GM19240 (cell line): Measurements from ENCODE around the gene ABCC1.

Source experiments
- DNase-seq: peaks from one replicate; pipeline ENCODE4 v3.0.0; 2011; ENCODE audit warnings: low spot score; ENCODE audit not compliant: insufficient read length

Gene ABCC1

DNA sequence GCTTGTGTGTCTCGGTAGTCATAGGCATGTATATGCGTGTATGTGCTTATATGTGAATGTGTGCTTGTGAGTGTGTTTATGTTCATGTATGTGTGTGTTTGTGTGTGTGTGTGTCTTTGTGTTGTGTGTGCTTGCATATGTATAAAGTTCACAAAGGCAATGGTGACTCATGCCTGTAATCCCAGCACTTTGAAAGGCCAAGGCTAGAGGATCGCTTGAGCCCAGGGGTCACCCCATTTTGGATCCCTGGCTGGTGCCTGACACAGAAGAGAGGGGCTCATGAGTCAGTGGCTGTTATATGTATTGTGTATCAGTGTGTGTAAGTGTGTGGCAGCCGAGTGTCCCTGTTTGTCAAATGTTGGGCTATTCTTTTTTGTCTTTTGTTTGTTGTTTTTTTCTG is 69.3 kb downstream of the ABCC1 start:
- no peak for DNase-seq

DNA sequence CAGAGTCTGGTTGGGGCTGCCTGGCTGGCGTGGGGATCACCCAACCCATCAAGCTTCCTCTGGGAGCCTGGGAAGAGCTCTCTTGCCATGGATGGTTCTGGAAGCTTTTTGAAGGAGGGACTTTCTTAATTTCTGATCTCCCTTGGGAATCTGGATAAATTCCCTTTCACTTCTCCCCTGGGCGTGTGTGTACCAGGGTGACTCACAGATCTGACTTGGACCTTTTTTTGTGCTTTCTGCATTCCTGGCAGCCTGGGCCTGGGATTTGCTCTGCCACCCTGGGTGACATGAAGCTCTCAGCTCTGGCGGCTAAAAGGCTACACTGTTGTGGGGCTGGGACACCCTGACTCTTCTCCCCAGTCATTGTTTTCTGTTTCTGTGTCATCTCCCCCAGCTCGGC is 70.1 kb downstream of the ABCC1 start:
- no peak for DNase-seq

DNA sequence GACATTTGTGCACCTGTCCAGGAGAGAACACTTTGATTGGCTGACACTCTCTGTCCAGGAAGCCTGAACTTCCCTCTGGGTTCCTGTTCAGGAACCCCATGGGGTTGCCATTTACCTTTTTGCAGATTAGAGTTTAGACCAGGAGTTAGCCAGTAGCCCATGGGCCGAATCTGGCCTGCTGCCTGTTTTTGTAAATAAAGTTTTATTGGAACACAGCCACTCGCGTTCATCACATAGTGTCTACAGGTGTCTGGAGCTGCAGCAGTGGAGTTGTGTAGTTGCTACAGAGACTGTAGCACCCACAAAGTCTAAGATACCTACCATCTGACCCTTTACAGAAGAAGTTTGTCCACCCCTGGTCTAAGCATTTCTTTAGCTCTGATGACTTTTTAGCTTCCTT is 70.9 kb downstream of the ABCC1 start:
- DNase-seq: no peak

GRCh38 chr16:16021020-16021419 is 71.6 kb downstream of the ABCC1 start:
- DNase-seq: no peak

- no peak for DNase-seq
Observed at GRCh38 chr16:16021646-16021987, 72.2 kb downstream of the ABCC1 start.

- DNase-seq: no peak
Observed at GRCh38 chr16:16021988-16022682, 72.7 kb downstream of the ABCC1 start.

- no peak for DNase-seq
Observed at GRCh38 chr16:16022683-16023064, 73.3 kb downstream of the ABCC1 start.

- peak; percentile 56 for DNase-seq
Observed at GRCh38 chr16:16025214-16025968, 76.0 kb downstream of the ABCC1 start.

GRCh38 chr16:16027728-16028310 is 78.4 kb downstream of the ABCC1 start:
- no peak for DNase-seq

- no peak for DNase-seq
Observed at GRCh38 chr16:16028311-16028999, 79.0 kb downstream of the ABCC1 start.

DNA sequence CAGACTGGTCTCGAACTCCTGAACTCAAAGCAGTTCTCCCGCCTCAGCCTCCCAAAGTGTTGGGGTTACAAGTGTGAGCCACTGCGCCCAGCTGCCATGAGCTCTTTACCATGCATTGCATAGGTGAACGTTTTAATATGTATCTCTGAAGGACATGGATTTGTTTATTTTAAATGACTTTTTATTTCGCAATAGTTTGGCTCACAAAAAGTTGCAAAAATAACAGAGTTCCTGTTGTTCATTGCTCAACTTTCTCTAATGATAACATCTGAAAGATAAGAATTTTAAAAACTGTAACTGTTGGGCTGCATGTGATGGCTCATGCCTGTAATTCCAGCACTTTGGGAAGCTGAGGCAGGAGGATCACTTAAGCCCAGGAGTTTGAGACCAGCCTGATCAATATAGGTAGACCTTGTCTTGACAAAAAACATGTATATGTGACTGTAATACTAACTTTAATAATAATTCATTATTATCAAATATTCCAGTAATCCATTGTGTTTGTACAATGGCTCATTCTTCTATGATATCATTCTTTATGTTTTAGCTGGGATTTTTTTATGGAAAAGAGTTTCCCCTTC is 80.1 kb downstream of the ABCC1 start:
- DNase-seq: no peak

GRCh38 chr16:16030449-16030848 is 81.0 kb downstream of the ABCC1 start:
- no peak for DNase-seq

DNA sequence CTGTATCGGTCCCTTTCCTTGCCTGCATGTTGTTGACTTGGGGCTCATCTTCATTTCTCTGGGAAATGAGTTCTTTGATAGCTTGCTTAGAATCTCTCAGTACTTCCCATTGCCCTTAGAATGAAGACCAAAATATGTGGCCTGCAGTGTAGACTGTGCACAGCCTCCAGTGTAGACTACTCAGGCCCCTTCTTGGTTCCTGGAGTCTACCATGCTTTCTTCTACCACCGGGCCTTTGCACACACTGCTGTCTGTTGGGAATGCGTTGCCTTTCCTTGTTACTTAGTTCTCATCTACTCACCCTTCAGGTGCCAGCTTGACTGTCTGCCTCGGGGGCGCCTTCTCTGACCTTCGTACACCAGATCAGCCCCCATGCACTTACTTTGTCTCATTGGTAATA is 82.0 kb downstream of the ABCC1 start:
- no peak for DNase-seq

DNA sequence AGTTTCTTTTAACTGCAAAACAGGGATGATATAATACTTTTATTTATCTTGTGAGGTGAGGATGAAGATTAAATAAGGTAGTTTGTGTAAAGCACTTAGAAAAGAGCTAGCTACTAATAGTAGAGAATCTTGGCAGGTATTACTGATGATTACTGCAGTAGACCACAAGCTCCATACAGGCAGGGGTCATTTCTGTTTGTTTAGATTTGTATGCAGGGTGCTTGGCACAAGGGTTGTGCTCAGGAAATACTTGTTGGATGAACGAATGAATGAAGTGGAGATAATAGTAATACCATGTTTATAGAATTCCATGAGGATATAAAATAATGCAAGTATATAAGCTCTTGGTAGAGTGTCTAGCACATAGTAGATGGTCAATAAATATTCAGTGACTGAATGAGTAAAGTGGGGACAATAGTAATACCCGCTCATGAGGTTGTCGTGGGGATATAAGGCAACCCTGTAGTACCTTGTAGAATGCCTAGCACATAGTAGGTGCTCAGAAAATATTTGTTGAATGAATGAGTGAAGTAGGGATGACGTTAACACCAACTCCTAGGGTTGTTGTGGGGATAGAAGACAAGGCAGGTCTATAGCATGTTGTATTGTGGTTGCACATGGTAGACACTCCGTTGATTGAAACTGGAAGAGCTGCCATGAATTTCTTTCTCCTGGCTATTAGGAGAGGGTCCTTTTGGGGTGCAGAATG is 83.0 kb downstream of the ABCC1 start:
- no peak for DNase-seq

GRCh38 chr16:16033208-16033717 is 83.8 kb downstream of the ABCC1 start:
- DNase-seq: peak; percentile 29

- DNase-seq: no peak
Observed at GRCh38 chr16:16036359-16036792, 87.0 kb downstream of the ABCC1 start.

DNA sequence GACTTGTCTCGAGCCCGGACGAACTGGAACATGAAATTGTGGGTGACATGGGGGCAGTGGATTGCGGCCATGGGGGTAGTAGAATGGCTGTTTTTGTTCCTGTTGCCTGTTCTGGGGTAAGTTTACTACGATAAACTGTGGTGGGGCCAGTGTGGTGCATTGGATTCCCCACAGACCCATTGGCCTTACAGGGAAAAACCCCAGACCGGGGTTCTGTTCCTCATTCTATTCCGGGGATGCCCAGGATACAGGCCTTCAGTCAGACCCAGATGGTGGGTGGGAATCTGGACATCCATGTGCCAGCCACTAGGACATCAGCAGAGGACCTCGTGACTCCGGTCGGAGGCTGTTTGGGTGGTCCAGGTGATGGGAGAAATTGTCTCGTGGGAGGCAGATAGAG is 88.1 kb downstream of the ABCC1 start:
- DNase-seq: no peak

DNA sequence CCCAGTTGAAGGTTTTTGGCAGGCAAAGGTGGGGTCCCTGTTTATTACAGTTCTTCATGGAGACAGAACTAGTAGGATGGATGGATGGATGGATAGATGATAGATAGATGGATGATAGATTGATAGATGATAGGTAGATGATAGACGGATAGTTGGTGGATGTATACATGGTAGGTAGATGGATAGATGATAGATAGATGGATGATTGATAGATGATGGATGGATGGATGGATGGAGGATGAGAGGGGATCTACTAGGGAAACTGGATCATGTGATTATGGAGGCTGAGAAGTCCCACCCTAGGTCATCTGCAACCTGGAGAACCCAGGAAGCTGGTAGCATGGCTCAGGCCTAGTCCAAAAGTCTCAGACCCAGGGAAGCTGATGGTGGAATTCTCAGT is 88.6 kb downstream of the ABCC1 start:
- no peak for DNase-seq

GRCh38 chr16:16038950-16039349 is 89.5 kb downstream of the ABCC1 start:
- DNase-seq: no peak

DNA sequence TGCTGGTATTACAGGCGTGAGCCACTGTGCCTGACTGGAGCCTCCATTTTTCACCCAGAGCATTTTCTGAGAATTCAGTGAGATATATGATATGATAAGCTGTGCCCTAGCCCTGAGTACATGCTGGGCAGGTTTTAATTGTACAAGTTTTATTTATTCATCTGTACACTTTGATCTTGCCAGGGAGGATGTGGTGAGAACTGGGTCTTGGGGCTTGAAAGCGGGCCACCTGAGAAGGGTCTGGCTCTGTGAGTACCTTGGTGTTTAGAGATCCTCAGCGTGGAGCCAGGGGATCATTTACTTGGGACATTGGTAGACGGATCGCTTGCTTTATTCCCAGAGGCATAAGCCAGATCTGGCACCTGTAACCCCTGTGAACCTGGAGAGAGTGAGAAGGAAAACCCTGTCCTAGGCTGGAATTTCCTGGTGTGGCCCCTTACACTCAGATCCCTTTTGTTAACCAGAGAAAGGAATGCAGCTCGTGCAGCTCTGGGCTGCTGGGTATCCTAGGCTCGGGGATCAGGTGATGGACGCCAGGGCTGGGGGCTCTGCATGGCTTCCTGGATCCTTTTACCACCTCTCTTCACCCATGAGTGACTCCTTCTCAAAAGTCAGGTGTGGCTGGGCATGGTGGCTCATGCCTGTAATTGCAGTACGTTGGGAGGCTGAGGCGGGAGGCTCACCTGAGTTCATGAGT is 91.9 kb downstream of the ABCC1 start:
- DNase-seq: no peak
